Measurements from ENCODE around the gene AEN. TPM values are rescaled to one million over a fixed set of nuclear protein-coding genes. Genes with fewer than 3 reads are reported as not detected.

The AEN gene
- 12.0 TPM for total RNA-seq
- long read RNA-seq, transcript AEN-201 (4 exons, 3,117 nt) = major isoform, 14 of 17 reads
- long read RNA-seq, partial matches to known transcripts = 2 of 17 reads
- long read RNA-seq, other reads (novel, unspliced or antisense) = 1 of 17 reads

GRCh38 chr15:88620995-88621772 lies at the start of gene AEN:
Gene AEN (plus strand): TSS chr15:88621340. CDS start chr15:88626210, 4,870 bp downstream.
- intact Hi-C loops (cut with DNase I) = loop anchor here (5.0 to 10.0 kb wide), 3 partner anchors 41 to 394 kb away; partner anchors contain the start of gene HAPLN3
- peak; percentile 97 for DNase-seq (ENCODE audit: missing footprints)
- peak; percentile 99 for ATAC-seq

- no peak for ATAC-seq
- intact Hi-C loops (cut with DNase I) = no loop called here
Observed at GRCh38 chr15:88571852-88572259, 49.3 kb upstream of the AEN start.

GRCh38 chr15:88574077-88574476 lies 47.1 kb upstream of the AEN start:
- ATAC-seq (peak; percentile 62), DNase-seq (ENCODE audit: missing footprints) (no peak)
- intact Hi-C loops (cut with DNase I) = no loop called here

More at GRCh38 chr15:88571852-88572259, 49.3 kb upstream of the AEN start:
- no peak for DNase-seq (ENCODE audit: missing footprints)

- intact Hi-C loops (cut with DNase I) = no loop called here
- no peak for DNase-seq (ENCODE audit: missing footprints)
- no peak for ATAC-seq
Observed at GRCh38 chr15:88574655-88575054, 46.5 kb upstream of the AEN start.

- intact Hi-C loops (cut with DNase I) = no loop called here
- ATAC-seq (no peak), DNase-seq (ENCODE audit: missing footprints) (no peak)
Observed at GRCh38 chr15:88579322-88579721, 41.8 kb upstream of the AEN start.

- intact Hi-C loops (cut with DNase I) = no loop called here
Observed at GRCh38 chr15:88580532-88580931, 40.6 kb upstream of the AEN start.

GRCh38 chr15:88586401-88587162 lies 34.6 kb upstream of the AEN start:
- DNase-seq (ENCODE audit: missing footprints) = no peak
- ATAC-seq = no peak
- intact Hi-C loops (cut with DNase I) = no loop called here

More at GRCh38 chr15:88580532-88580931, 40.6 kb upstream of the AEN start:
- DNase-seq (ENCODE audit: missing footprints) (no peak), ATAC-seq (no peak)

GRCh38 chr15:88590759-88591158 lies 30.4 kb upstream of the AEN start:
- intact Hi-C loops (cut with DNase I) = no loop called here

GRCh38 chr15:88591384-88591783 lies 29.8 kb upstream of the AEN start:
- ATAC-seq (no peak), DNase-seq (ENCODE audit: missing footprints) (no peak)
- intact Hi-C loops (cut with DNase I) = no loop called here

More at GRCh38 chr15:88590759-88591158, 30.4 kb upstream of the AEN start:
- ATAC-seq (no peak), DNase-seq (ENCODE audit: missing footprints) (no peak)

GRCh38 chr15:88603885-88604284 lies 17.3 kb upstream of the AEN start:
- ATAC-seq = no peak
- DNase-seq (ENCODE audit: missing footprints) = no peak
- intact Hi-C loops (cut with DNase I) = no loop called here

GRCh38 chr15:88604381-88605188 lies 16.6 kb upstream of the AEN start:
- intact Hi-C loops (cut with DNase I) = no loop called here
- DNase-seq (ENCODE audit: missing footprints) (no peak), ATAC-seq (no peak)

- DNase-seq (ENCODE audit: missing footprints) (peak; percentile 71), ATAC-seq (peak; percentile 63)
- intact Hi-C loops (cut with DNase I) = no loop called here
Observed at GRCh38 chr15:88605189-88606069, 15.7 kb upstream of the AEN start.

- DNase-seq (ENCODE audit: missing footprints) (no peak), ATAC-seq (no peak)
- intact Hi-C loops (cut with DNase I) = no loop called here
Observed at GRCh38 chr15:88606070-88606794, 14.9 kb upstream of the AEN start.

GRCh38 chr15:88607951-88608350 lies 13.2 kb upstream of the AEN start:
- intact Hi-C loops (cut with DNase I) = no loop called here
- ATAC-seq = no peak
- DNase-seq (ENCODE audit: missing footprints) = no peak

GRCh38 chr15:88608607-88609181 lies 12.4 kb upstream of the AEN start:
- intact Hi-C loops (cut with DNase I) = no loop called here
- no peak for DNase-seq (ENCODE audit: missing footprints)
- no peak for ATAC-seq

GRCh38 chr15:88609344-88610090 lies 11.6 kb upstream of the AEN start:
- intact Hi-C loops (cut with DNase I) = no loop called here
- DNase-seq (ENCODE audit: missing footprints) (no peak), ATAC-seq (no peak)
